SK-N-SH (cell line): Measurements from ENCODE around the gene IQSEC1. TPM values are rescaled to one million over a fixed set of nuclear protein-coding genes. Genes with fewer than 3 reads are reported as not detected.

Source experiments
- CTCF ChIA-PET: fragments of 300-600, 350-600 bp; formaldehyde crosslinking; extraction: SDS; loops from one replicate; lab custom pipeline; 2021; lab: Yijun Ruan, JAX
- POLR2A ChIA-PET: fragments of 350-600 bp; sonication (Branson Sonifier 250); formaldehyde crosslinking; extraction: SDS; loops from one replicate; lab custom pipeline; 2020; ENCODE audit warnings: antibody characterized with exemption, inconsistent platforms; lab: Yijun Ruan, JAX
- DNase-seq: peaks from one replicate; pipeline ENCODE4 v3.0.0; 2012
- H2AFZ ChIP-seq: fragments of 200-600 bp; sonication (generic); 2 replicates; pipeline ENCODE4 v1.8.1; 2016; ENCODE audit warnings: antibody characterized with exemption, mild to moderate bottlenecking, low read depth
- H3F3A ChIP-seq: fragments of 200-600 bp; sonication (generic); replicated peaks from 2 replicates; pipeline ENCODE3; 2016; ENCODE audit warnings: antibody characterized with exemption, mild to moderate bottlenecking; ENCODE audit not compliant: insufficient read depth
- H3K27ac ChIP-seq, 2 experiments: fragments of 200-500 bp in 1 of 2; fragments of 200-600 bp in 1 of 2; sonication (Bioruptor generic) in 1 of 2; sonication (generic), shearing (Covaris generic) in 1 of 2; 2 replicates each; pipeline versions ENCODE4 v1.5.1 to v1.6.1; 2014 to 2016; ENCODE audit warnings: low read depth in 2 of 2, inconsistent platforms in 1 of 2, low read length in 1 of 2, mild to moderate bottlenecking in 1 of 2, mixed read lengths in 1 of 2
- H3K27me3 ChIP-seq: fragments of 200-600 bp; sonication (generic), shearing (Covaris generic); 2 replicates; pipeline ENCODE4 v1.6.1; 2016; ENCODE audit warnings: mixed run types; ENCODE audit not compliant: insufficient read depth
- H3K36me3 ChIP-seq, 2 experiments: fragments of 200-500 bp in 1 of 2; fragments of 200-600 bp in 1 of 2; sonication (Bioruptor generic) in 1 of 2; sonication (generic) in 1 of 2; replicated peaks in 1 of 2; 2 replicates each; pipeline versions ENCODE3 to v1.5.1; 2014 to 2016; ENCODE audit warnings: low read length in 1 of 2, mild to moderate bottlenecking in 1 of 2; ENCODE audit not compliant: insufficient read depth in 2 of 2, control insufficient read depth in 1 of 2
- H3K4me1 ChIP-seq, 2 experiments: fragments of 200-500 bp in 1 of 2; fragments of 200-600 bp in 1 of 2; sonication (Bioruptor generic) in 1 of 2; sonication (generic), shearing (Covaris generic) in 1 of 2; 2 replicates each; pipeline versions ENCODE4 v1.5.1 to v1.6.1; 2014 to 2016; ENCODE audit warnings: low read depth in 1 of 2, low read length in 1 of 2, mixed run types in 1 of 2; ENCODE audit not compliant: insufficient read depth in 2 of 2, control insufficient read depth in 1 of 2
- H3K4me2 ChIP-seq: fragments of 200-600 bp; sonication (generic), shearing (Covaris generic); 2 replicates; pipeline ENCODE4 v1.6.1; 2017; ENCODE audit warnings: mixed run types
- H3K4me3 ChIP-seq, 2 experiments: fragments of 200-500 bp in 1 of 2; fragments of 200-600 bp in 1 of 2; sonication (Bioruptor generic) in 1 of 2; sonication (generic), shearing (Covaris generic) in 1 of 2; 2 replicates each; pipeline versions ENCODE4 v1.5.1 to v1.8.1; 2014 to 2016; ENCODE audit warnings: low read depth in 2 of 2, inconsistent platforms in 1 of 2, low read length in 1 of 2, mild to moderate bottlenecking in 1 of 2, mixed read lengths in 1 of 2, moderate library complexity in 1 of 2
- H3K79me2 ChIP-seq: fragments of 200-600 bp; sonication (generic); 2 replicates; pipeline ENCODE4 v1.8.1; 2017; ENCODE audit warnings: mild to moderate bottlenecking; ENCODE audit not compliant: insufficient read depth
- H3K9ac ChIP-seq: fragments of 200-600 bp; sonication (generic); 2 replicates; pipeline ENCODE4 v1.6.1; 2017; ENCODE audit warnings: mixed run types
- H3K9me2 ChIP-seq: fragments of 200-600 bp; sonication (generic); 2 replicates; pipeline ENCODE4 v1.6.1; 2017; ENCODE audit warnings: mixed run types
- H3K9me3 ChIP-seq: fragments of 200-600 bp; sonication (generic); 2 replicates; pipeline ENCODE4 v1.6.1; 2017; ENCODE audit warnings: mixed run types, mild to moderate bottlenecking, moderate library complexity
- H4K20me1 ChIP-seq: fragments of 200-600 bp; sonication (generic); 2 replicates; pipeline ENCODE4 v1.6.1; 2017; ENCODE audit warnings: mild to moderate bottlenecking, mixed run types; ENCODE audit not compliant: insufficient read depth
- ELF1 ChIP-seq: IDR thresholded peaks from 2 replicates; pipeline ENCODE4 v1.4.0; 2012
- EZH2phosphoT487 ChIP-seq: fragments of 200-600 bp; sonication (generic); IDR thresholded peaks from 2 replicates; pipeline ENCODE4 v1.6.1; 2017; ENCODE audit warnings: low read depth, mixed run types, mild to moderate bottlenecking, antibody characterized with exemption, moderate library complexity, borderline replicate concordance
- GABPA ChIP-seq: IDR thresholded peaks from 2 replicates; pipeline ENCODE4 v1.4.0; 2012; ENCODE audit warnings: low read depth, mild to moderate bottlenecking
- JUND ChIP-seq: IDR thresholded peaks from 2 replicates; pipeline ENCODE4 v1.4.0; 2012
- MEF2A ChIP-seq: IDR thresholded peaks from 2 replicates; pipeline ENCODE4 v1.4.0; 2012; ENCODE audit warnings: low read depth, borderline replicate concordance
- MXI1 ChIP-seq: IDR thresholded peaks from 2 replicates; pipeline ENCODE4 v1.6.1; 2012; ENCODE audit warnings: mild to moderate bottlenecking, low read depth, low read length, improper control_type of control experiment
- NRF1 ChIP-seq: IDR thresholded peaks from 2 replicates; pipeline ENCODE4 v1.6.1; 2012; ENCODE audit warnings: low read depth, mild to moderate bottlenecking, low read length
- PBX3 ChIP-seq: IDR thresholded peaks from 2 replicates; pipeline ENCODE4; 2012
- RCOR1 ChIP-seq: fragments of 150-350 bp; IDR thresholded peaks from 2 replicates; pipeline ENCODE4 v1.6.1; 2017; ENCODE audit warnings: antibody characterized with exemption, low read length
- RFX5 ChIP-seq: IDR thresholded peaks from 2 replicates; pipeline ENCODE4 v1.6.1; 2012; ENCODE audit warnings: mild to moderate bottlenecking, improper control_type of control experiment, low read length
- RXRA ChIP-seq: IDR thresholded peaks from 2 replicates; pipeline ENCODE4 v1.4.0; 2012; ENCODE audit warnings: low read depth, mild to moderate bottlenecking, borderline replicate concordance
- SMC3 ChIP-seq: IDR thresholded peaks from 2 replicates; pipeline ENCODE4 v1.6.1; 2012; ENCODE audit warnings: low read depth, low read length, improper control_type of control experiment
- TAF1 ChIP-seq: IDR thresholded peaks from 2 replicates; pipeline ENCODE4 v1.6.1; 2012; ENCODE audit warnings: low read depth, mild to moderate bottlenecking, low read length, moderate library complexity, borderline replicate concordance
- TCF12 ChIP-seq: IDR thresholded peaks from 2 replicates; pipeline ENCODE4 v1.4.0; 2012
- TEAD4 ChIP-seq: IDR thresholded peaks from 2 replicates; pipeline ENCODE4 v1.4.0; 2012; ENCODE audit warnings: mild to moderate bottlenecking, borderline replicate concordance; ENCODE audit not compliant: insufficient read depth
- YY1 ChIP-seq: IDR thresholded peaks from 2 replicates; pipeline ENCODE4 v1.4.0; 2012; ENCODE audit warnings: low read depth, mild to moderate bottlenecking
- ZBTB33 ChIP-seq: IDR thresholded peaks from 2 replicates; pipeline ENCODE4 v1.4.0; 2012; ENCODE audit warnings: low read depth, borderline replicate concordance
- whole genome bisulfite sequencing: methylation state at CpG from one replicate; pipeline ENCODE4 v1.1.6; 2017; ENCODE audit warnings: low lambda C conversion rate; 5-methylcytosine and 5-hydroxymethylcytosine counted together
- polyA plus RNA-seq, 3 experiments: library from polyadenylated mRNA; depleted of rRNA; stranded (reverse); fragments of >200 nt; gene quantifications; 2 replicates each; pipeline ENCODE4 v1.2.3, GENCODE V29; 2012

Gene IQSEC1
- polyA plus RNA-seq, 1 of the 3 experiments (the other 2 are of a cell fraction) = 6.2 TPM

GRCh38 chr3:12988728-12989454 is 84.3 kb downstream of the IQSEC1 start:
- peaks cover 4 to 29% of the 10 kb centered on the region in 2 experiments; a peak in 1 of 4 replicates for H3K4me1 ChIP-seq
- no peaks in the 10 kb centered on the region for H3K27me3 ChIP-seq
- H3K9me3 ChIP-seq = no peaks in the 10 kb centered on the region
- TF ChIP-seq RFX5 (no peak), TEAD4 (no peak), NRF1 (no peak), MEF2A (no peak), RXRA (no peak), TCF12 (no peak), YY1 (no peak), TAF1 (no peak), EZH2phosphoT487 (no peak), MXI1 (no peak), ZBTB33 (no peak), JUND (no peak), RCOR1 (no peak), GABPA (no peak), ELF1 (no peak), SMC3 (no peak), PBX3 (no peak)
- no peaks in the 10 kb centered on the region for H3K36me3 ChIP-seq
- H3K4me2 ChIP-seq = no peak overlapping the region
- 87% methylated on average over 5 of the region's 5 CpGs for WGBS
- peaks cover 9% of the 10 kb centered on the region for H3F3A ChIP-seq
- H3K27ac ChIP-seq = no peak overlapping the region
- no peak overlapping the region for H2AFZ ChIP-seq
- no peaks in the 10 kb centered on the region for H3K79me2 ChIP-seq
- no peak overlapping the region for H3K9ac ChIP-seq
- H4K20me1 ChIP-seq = no peaks in the 10 kb centered on the region
- DNase-seq = no peak
- ChIA-PET POLR2A (no interaction called here), CTCF (interaction anchor here (0.7 to 1.7 kb wide), 8 partner anchors 9 to 121 kb away, joined by 3 to 7 read pairs (median 4); no protein-coding TSS in a partner anchor)
- no peaks in the 10 kb centered on the region for H3K9me2 ChIP-seq
- no peak overlapping the region for H3K4me3 ChIP-seq
